ENCODE measurements around the gene GRM7. TPM values are rescaled to one million over a fixed set of nuclear protein-coding genes. Genes with fewer than 3 reads are reported as not detected.

The GRM7 gene
- total and polyA plus RNA-seq, 2 donors (not counting 1 experiment from before 2014, with no cell fraction given) = not detected

- Mint-ChIP-seq H3K27ac (no peak overlapping the region), H3K4me3 (no peak overlapping the region), H3K27me3 (no peaks in the 10 kb centered on the region), H3K4me1 (no peaks in the 10 kb centered on the region), H3K9me3 (ENCODE audit: insufficient read depth) (no peaks in the 10 kb centered on the region)
- H2AFZ ChIP-seq (ENCODE audit: insufficient read depth, low read depth, low read length, poor library complexity, severe bottlenecking) = no peak overlapping the region
- H3K4me2 ChIP-seq (replicated peaks; ENCODE audit: low read depth, low read length, poor library complexity, severe bottlenecking) = no peak overlapping the region
- no peaks in the 10 kb centered on the region for H3K79me2 ChIP-seq (ENCODE audit: control insufficient read depth, insufficient read depth, low read length)
- DNase-seq = no peak
- ChIA-PET POLR2A (no interaction called here), CTCF (no interaction called here)
- H3K9ac ChIP-seq (ENCODE audit: low read length) = no peak overlapping the region
- ATAC-seq (ENCODE audit: low read depth) = no peak
- H3K4me1 ChIP-seq (ENCODE audit: control insufficient read depth in 2 of 2, insufficient read depth in 2 of 2, low read length in 2 of 2) = no peaks in the 10 kb centered on the region
- H3K27me3 ChIP-seq (replicated peaks in 1 of 4; ENCODE audit: control extremely low read depth in 1 of 4, control insufficient read depth in 3 of 4, insufficient read depth in 4 of 4, low read length in 3 of 4) = no peaks in the 10 kb centered on the region
- intact Hi-C loops (cut with micrococcal nuclease) = no loop called here
- H3K36me3 ChIP-seq (replicated peaks in 1 of 2; ENCODE audit: control extremely low read depth in 1 of 2, control insufficient read depth in 1 of 2, extremely low read depth in 1 of 2, insufficient read depth in 2 of 2, low read length in 1 of 2) = no peaks in the 10 kb centered on the region
- TF ChIP-seq CTCF (IDR thresholded peaks at IDR 0.05) (no peak), EZH2 (IDR thresholded peaks at IDR 0.05; ENCODE audit: borderline replicate concordance, insufficient read depth, low read depth, low read length, poor library complexity, severe bottlenecking) (no peak)
- H3K9me3 ChIP-seq (ENCODE audit: control extremely low read depth in 1 of 3, control insufficient read depth in 2 of 3, insufficient read depth in 1 of 3, low read length in 2 of 3) = peaks cover 0 to 12% (median 0%) of the 10 kb centered on the region in 3 donors
- no peak overlapping the region for H3K27ac ChIP-seq (ENCODE audit: low read length in 2 of 2)
- no peak overlapping the region for H3K4me3 ChIP-seq (ENCODE audit: control extremely low read depth in 1 of 5, extremely low read depth in 1 of 5, insufficient read depth in 1 of 5, low read depth in 2 of 5, low read length in 4 of 5)
- no CpG with 5 or more reads among the region's 2 CpGs for WGBS (ENCODE audit: insufficient coverage)
- H4K20me1 ChIP-seq (ENCODE audit: control insufficient read depth, insufficient read depth, low read length, poor library complexity, severe bottlenecking) = no peaks in the 10 kb centered on the region
These were observed 527.1 kb downstream of the GRM7 start for GRCh38 chr3:7388026-7388425.

DNA sequence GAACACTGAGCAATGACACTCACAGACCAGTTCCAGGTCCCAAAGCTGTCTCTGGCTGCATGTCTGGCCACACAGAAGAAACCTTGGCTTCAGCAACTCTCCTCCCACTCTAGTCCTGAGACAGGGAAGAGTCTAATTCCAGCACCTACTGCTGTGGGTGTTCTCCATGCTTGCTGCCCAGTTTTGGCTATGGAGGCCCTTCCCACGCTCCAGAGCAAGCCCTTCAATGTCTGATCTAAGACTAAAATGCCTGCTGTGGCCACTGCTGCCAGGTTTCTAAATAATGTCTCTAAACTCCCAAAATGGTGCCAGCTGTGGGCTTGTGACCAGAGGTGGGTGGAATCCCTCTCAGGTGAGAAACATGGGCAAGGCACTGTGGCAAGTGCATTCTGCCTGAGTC lies 531.3 kb downstream of the GRM7 start:
- CTCF ChIA-PET = no interaction called here
- TF ChIP-seq EZH2 (IDR thresholded peaks at IDR 0.05; ENCODE audit: borderline replicate concordance, insufficient read depth, low read depth, low read length, poor library complexity, severe bottlenecking) (no peak), CTCF (IDR thresholded peaks at IDR 0.05) (no peak)
- H3K9me3 ChIP-seq (ENCODE audit: control extremely low read depth in 1 of 3, control insufficient read depth in 2 of 3, insufficient read depth in 1 of 3, low read length in 2 of 3) = peaks cover 0 to 15% (median 0%) of the 10 kb centered on the region in 3 donors
- no peaks in the 10 kb centered on the region for H3K4me1 Mint-ChIP-seq
- H3K4me3 Mint-ChIP-seq = no peak overlapping the region
- 50% methylated on average over 1 of the region's 1 CpG for WGBS (ENCODE audit: insufficient coverage)
- POLR2A ChIA-PET = no interaction called here
- no peak overlapping the region for H3K27ac ChIP-seq (ENCODE audit: low read length in 2 of 2)
- no peak overlapping the region for H2AFZ ChIP-seq (ENCODE audit: insufficient read depth, low read depth, low read length, poor library complexity, severe bottlenecking)
- ATAC-seq (ENCODE audit: low read depth) (no peak), DNase-seq (no peak)
- intact Hi-C loops (cut with micrococcal nuclease) = no loop called here
- H3K9me3 Mint-ChIP-seq (ENCODE audit: insufficient read depth) = no peaks in the 10 kb centered on the region
- H3K36me3 ChIP-seq (replicated peaks in 1 of 2; ENCODE audit: control extremely low read depth in 1 of 2, control insufficient read depth in 1 of 2, extremely low read depth in 1 of 2, insufficient read depth in 2 of 2, low read length in 1 of 2) = no peaks in the 10 kb centered on the region
- no peaks in the 10 kb centered on the region for H4K20me1 ChIP-seq (ENCODE audit: control insufficient read depth, insufficient read depth, low read length, poor library complexity, severe bottlenecking)
- no peaks in the 10 kb centered on the region for H3K4me1 ChIP-seq (ENCODE audit: control insufficient read depth in 2 of 2, insufficient read depth in 2 of 2, low read length in 2 of 2)
- H3K4me3 ChIP-seq (ENCODE audit: control extremely low read depth in 1 of 5, extremely low read depth in 1 of 5, insufficient read depth in 1 of 5, low read depth in 2 of 5, low read length in 4 of 5) = no peak overlapping the region
- no peaks in the 10 kb centered on the region for H3K27me3 ChIP-seq (replicated peaks in 1 of 4; ENCODE audit: control extremely low read depth in 1 of 4, control insufficient read depth in 3 of 4, insufficient read depth in 4 of 4, low read length in 3 of 4)
- H3K27me3 Mint-ChIP-seq = no peaks in the 10 kb centered on the region
- no peak overlapping the region for H3K4me2 ChIP-seq (replicated peaks; ENCODE audit: low read depth, low read length, poor library complexity, severe bottlenecking)
- H3K27ac Mint-ChIP-seq = no peak overlapping the region
- H3K79me2 ChIP-seq (ENCODE audit: control insufficient read depth, insufficient read depth, low read length) = no peaks in the 10 kb centered on the region
- H3K9ac ChIP-seq (ENCODE audit: low read length) = no peak overlapping the region
